Right lobe of liver (tissue), 6 donors: ENCODE results near the gene LY6G5C. TPM values are rescaled to one million over a fixed set of nuclear protein-coding genes. Genes with fewer than 3 reads are reported as not detected.
"Not testable (repeated sequence)": the region's sequence is repeated elsewhere in the genome, so short reads cannot be mapped to it uniquely, and the experiment has no call there.

Experiments used
- ATAC-seq, 4 donors: fragments of 200-7000 bp; cut with Tn5 transposase; one replicate each; pipeline ENCODE4 v1.9.1; 2020; ENCODE audit warnings: mild to moderate bottlenecking in 4 of 4, moderate library complexity in 4 of 4
- DNase-seq, 3 donors: peaks; one replicate each; pipeline ENCODE4 v3.0.0-alpha.2; 2020
- H3K27ac ChIP-seq, 3 donors: fragments of 200-600 bp; one replicate each; pipeline ENCODE4 v1.8.0; 2022
- H3K27me3 ChIP-seq, 2 donors: fragments of 200-600 bp; one replicate each; pipeline ENCODE4 v1.8.0; 2022
- H3K36me3 ChIP-seq, 4 donors: fragments of 200-600 bp; sonication (generic) in 1 of 4; one replicate each; pipeline versions ENCODE4 v1.5.1 to v1.8.0; 2017 to 2022; ENCODE audit warnings: control low read depth in 1 of 4
- H3K4me1 ChIP-seq, 4 donors: fragments of 200-600 bp; sonication (generic) in 1 of 4; one replicate each; pipeline versions ENCODE4 v1.5.1 to v1.8.0; 2017 to 2022; ENCODE audit warnings: control low read depth in 1 of 4
- H3K4me3 ChIP-seq, 3 donors: fragments of 200-600 bp; one replicate each; pipeline ENCODE4 v1.8.0; 2022
- H3K9me3 ChIP-seq, 4 donors: fragments of 200-600 bp; sonication (generic) in 1 of 4; one replicate each; pipeline versions ENCODE4 v1.5.1 to v1.8.0; 2017 to 2022; ENCODE audit warnings: control low read depth in 1 of 4
- CTCF ChIP-seq, 4 donors: fragments of 200-600 bp in 3 of 4; fragments of 450-650 bp in 1 of 4; IDR thresholded peaks; one replicate each; pipeline versions ENCODE4 v1.5.1 to v1.8.0; 2016 to 2022; ENCODE audit warnings: antibody characterized with exemption in 4 of 4, mild to moderate bottlenecking in 2 of 4
- POLR2A ChIP-seq: fragments of 450-650 bp; IDR thresholded peaks from one replicate; pipeline ENCODE4 v1.6.1; 2017; ENCODE audit warnings: antibody characterized with exemption, mild to moderate bottlenecking
- WGBS: methylation state at CpG from one replicate; pipeline ENCODE4 v1.1.6; 2018; ENCODE audit warnings: low coverage, low lambda C conversion rate; ENCODE audit not compliant: insufficient coverage; ENCODE audit errors: missing lambda C conversion rate; 5-methylcytosine and 5-hydroxymethylcytosine counted together
- intact Hi-C, 2 donors: fragments of 100-400 bp; cut with DNase I; formaldehyde crosslinking; loops; one replicate each; pipeline versions ENCODE4 v1.11.2 to v1.14.1; 2022
- total RNA-seq, 6 experiments: library from RNA; depleted of rRNA in 2 of 6; stranded (reverse); fragments of >200 nt in 2 of 6; fragmentation: NEBNext Ultra II Directional in 3 of 6; extraction: Animal tissue kit (Norgen Biotek cat#: 25700) in 3 of 6; gene quantifications; one replicate each; pipeline versions ENCODE4 v1.1.0 to v1.2.4, GENCODE V29; 2016 to 2023
- donor health status: DM: no; HTN: yes; CAD: no.
- donor health status: DM: no; HTN: no; CAD: no.
- donor health status: DM: no; HTN: no; CAD: no.
- donor health status: DM: no; HTN: yes; CAD: no.
- donor health status: DM: no; HTN: yes; CAD: no.

Gene LY6G5C
- total RNA-seq, 6 experiments from 2014 or later: 0.68 to 1.6 (median 1.2) TPM

- intact Hi-C loops: loop anchor here in 1 of 2 donors (10.0 kb wide), 1 partner anchor 53 kb away; the partner anchor contains the start of gene SAPCD1
- 89% methylated on average over 3 of the region's 8 CpGs for WGBS
- H3K4me3 ChIP-seq: no peak overlapping the region
- DNase-seq (no peak), ATAC-seq (peak; percentile 55 to 75 (median 65))
- TF ChIP-seq POLR2A (no peak), CTCF (IDR thresholded peaks at IDR 0.05) (peak in 3 of 4 donors; percentile 8 to 28 (median 27))
- no peaks in the 10 kb centered on the region for H3K27me3 ChIP-seq
- no peak overlapping the region for H3K27ac ChIP-seq
- no peaks in the 10 kb centered on the region for H3K4me1 ChIP-seq
- H3K36me3 ChIP-seq: no peaks in the 10 kb centered on the region
- no peaks in the 10 kb centered on the region for H3K9me3 ChIP-seq
Measured at GRCh38 chr6:31712296-31712695, 31.4 kb upstream of the LY6G5C start.

GRCh38 chr6:31711233-31711632, 30.4 kb upstream of the LY6G5C start:
- WGBS: 30% methylated on average over 6 of the region's 8 CpGs
- Histone ChIP-seq H3K27ac (no peak overlapping the region), H3K27me3 (no peaks in the 10 kb centered on the region), H3K36me3 (no peaks in the 10 kb centered on the region), H3K9me3 (no peaks in the 10 kb centered on the region), H3K4me3 (no peak overlapping the region), H3K4me1 (no peaks in the 10 kb centered on the region)
- TF ChIP-seq CTCF (IDR thresholded peaks at IDR 0.05) (no peak), POLR2A (no peak)
- ATAC-seq (peak; percentile 13 to 36 (median 18)), DNase-seq (peak in 1 of 3 donors; percentile 48)
- intact Hi-C loops: loop anchor here in 1 of 2 donors (10.0 kb wide), 1 partner anchor 54 kb away; the partner anchor contains the start of gene SAPCD1

- WGBS: 64% methylated on average over 5 of the region's 5 CpGs
- ATAC-seq (no peak), DNase-seq (no peak)
- intact Hi-C loops: loop anchor here in 1 of 2 donors (10.0 kb wide), 1 partner anchor 54 kb away; the partner anchor contains the start of gene SAPCD1
- no peaks in the 10 kb centered on the region for H3K9me3 ChIP-seq
- H3K4me1 ChIP-seq: no peaks in the 10 kb centered on the region
- H3K27ac ChIP-seq: no peak overlapping the region
- no peaks in the 10 kb centered on the region for H3K27me3 ChIP-seq
- no peaks in the 10 kb centered on the region for H3K36me3 ChIP-seq
- H3K4me3 ChIP-seq: no peak overlapping the region
- TF ChIP-seq CTCF (IDR thresholded peaks at IDR 0.05) (no peak), POLR2A (no peak)
Measured at GRCh38 chr6:31710523-31711219, 29.8 kb upstream of the LY6G5C start.

GRCh38 chr6:31709157-31709556, 28.3 kb upstream of the LY6G5C start:
- ATAC-seq, H3K27me3 ChIP-seq, H3K27ac ChIP-seq, H3K4me3 ChIP-seq, intact Hi-C loops, H3K4me1 ChIP-seq, DNase-seq, H3K9me3 ChIP-seq, H3K36me3 ChIP-seq: not testable (repeated sequence)
- 57% methylated on average over 9 of the region's 11 CpGs for WGBS

- no peak overlapping the region for H3K4me3 ChIP-seq
- DNase-seq (no peak), ATAC-seq (no peak)
- TF ChIP-seq CTCF (IDR thresholded peaks at IDR 0.05) (no peak), POLR2A (no peak)
- 84% methylated on average over 3 of the region's 3 CpGs for WGBS
- no peaks in the 10 kb centered on the region for H3K36me3 ChIP-seq
- no peaks in the 10 kb centered on the region for H3K9me3 ChIP-seq
- intact Hi-C loops: no loop called here
- peaks cover 0 to 5% (median 0%) of the 10 kb centered on the region in 4 donors for H3K4me1 ChIP-seq
- no peak overlapping the region for H3K27ac ChIP-seq
- no peaks in the 10 kb centered on the region for H3K27me3 ChIP-seq
Measured at GRCh38 chr6:31708224-31708623, 27.4 kb upstream of the LY6G5C start.
